ENCODE data around the gene FBRSL1.

DNA sequence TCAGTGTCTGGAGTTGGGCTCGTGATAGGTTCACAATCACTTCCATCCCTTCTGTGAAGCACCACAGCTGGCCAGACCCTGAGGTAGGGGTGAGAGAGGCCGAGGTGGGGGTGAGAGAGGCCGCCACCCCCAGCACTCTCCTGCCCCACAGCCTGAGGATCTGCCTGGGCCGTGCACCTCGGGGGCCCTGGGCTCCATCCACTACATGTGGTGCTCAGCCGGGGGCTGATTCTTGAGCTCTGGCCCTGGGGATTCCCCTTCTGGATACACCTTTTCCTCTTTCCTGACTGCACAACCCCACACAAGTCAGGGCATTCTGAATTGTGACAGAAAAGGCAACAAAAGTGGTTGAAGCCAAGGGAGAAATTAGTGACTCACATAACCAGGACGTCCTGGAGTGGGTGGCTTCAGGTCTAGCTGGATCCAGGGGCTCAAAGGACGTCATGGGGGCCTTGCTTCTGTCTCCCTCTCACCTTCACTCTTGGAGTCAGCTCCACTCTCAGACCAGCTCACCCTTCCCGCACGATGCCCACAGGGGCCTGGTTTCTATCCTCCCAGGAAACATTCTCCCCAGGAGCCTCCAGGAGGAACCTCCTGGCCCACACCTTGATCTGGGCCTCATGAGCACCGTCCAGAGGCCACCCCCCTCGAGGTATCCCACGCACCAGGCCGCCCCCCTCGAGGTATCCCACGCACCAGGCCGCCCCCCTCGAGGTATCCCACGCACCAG lies 12.1 kb upstream of the FBRSL1 start:
- TF ChIP-seq, protein P1, sequence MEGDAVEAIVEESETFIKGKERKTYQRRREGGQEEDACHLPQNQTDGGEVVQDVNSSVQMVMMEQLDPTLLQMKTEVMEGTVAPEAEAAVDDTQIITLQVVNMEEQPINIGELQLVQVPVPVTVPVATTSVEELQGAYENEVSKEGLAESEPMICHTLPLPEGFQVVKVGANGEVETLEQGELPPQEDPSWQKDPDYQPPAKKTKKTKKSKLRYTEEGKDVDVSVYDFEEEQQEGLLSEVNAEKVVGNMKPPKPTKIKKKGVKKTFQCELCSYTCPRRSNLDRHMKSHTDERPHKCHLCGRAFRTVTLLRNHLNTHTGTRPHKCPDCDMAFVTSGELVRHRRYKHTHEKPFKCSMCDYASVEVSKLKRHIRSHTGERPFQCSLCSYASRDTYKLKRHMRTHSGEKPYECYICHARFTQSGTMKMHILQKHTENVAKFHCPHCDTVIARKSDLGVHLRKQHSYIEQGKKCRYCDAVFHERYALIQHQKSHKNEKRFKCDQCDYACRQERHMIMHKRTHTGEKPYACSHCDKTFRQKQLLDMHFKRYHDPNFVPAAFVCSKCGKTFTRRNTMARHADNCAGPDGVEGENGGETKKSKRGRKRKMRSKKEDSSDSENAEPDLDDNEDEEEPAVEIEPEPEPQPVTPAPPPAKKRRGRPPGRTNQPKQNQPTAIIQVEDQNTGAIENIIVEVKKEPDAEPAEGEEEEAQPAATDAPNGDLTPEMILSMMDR (IDR thresholded peaks at IDR 0.05), result no peak
- no peak for TF ChIP-seq POLR2A (IDR thresholded peaks at IDR 0.05)
